GM12875 (cell line): ENCODE measurements around the gene NAA10.
"Not testable (repeated sequence)": the region's sequence is repeated elsewhere in the genome, so short reads cannot be mapped to it uniquely, and the experiment has no call there.

Experiments
- H3K4me3 ChIP-seq: one replicate; pipeline ENCODE4 v1.5.1; 2011; ENCODE audit warnings: low read depth, low read length, control low read depth
- CTCF ChIP-seq: IDR thresholded peaks from 2 replicates; pipeline ENCODE4 v1.5.1; 2011; ENCODE audit warnings: low read depth, mild to moderate bottlenecking, control low read depth, inconsistent platforms, low read length, moderate library complexity, borderline replicate concordance; ENCODE audit not compliant: insufficient read depth

Gene NAA10

GRCh38 chrX:153934762-153935325 lies at the start of gene NAA10:
TSS of gene NAA10 (minus strand) at chrX:153935037. CDS start at chrX:153934904, 133 bp downstream.
- no peak for TF ChIP-seq CTCF
- H3K4me3 ChIP-seq: peak within 1 kb of the TSS; percentile 68

- TF ChIP-seq CTCF: no peak
Measured at GRCh38 chrX:153983321-153983801, 48.5 kb upstream of the NAA10 start.

GRCh38 chrX:153981771-153982533 lies 47.1 kb upstream of the NAA10 start:
- no peak overlapping the region for H3K4me3 ChIP-seq
- no peak for TF ChIP-seq CTCF

More at GRCh38 chrX:153983321-153983801, 48.5 kb upstream of the NAA10 start:
- no peak overlapping the region for H3K4me3 ChIP-seq

- no peak overlapping the region for H3K4me3 ChIP-seq
Measured at GRCh38 chrX:153981231-153981630, 46.4 kb upstream of the NAA10 start.

GRCh38 chrX:153980394-153980793 lies 45.6 kb upstream of the NAA10 start:
- not testable (repeated sequence) for H3K4me3 ChIP-seq

More at GRCh38 chrX:153981231-153981630, 46.4 kb upstream of the NAA10 start:
- TF ChIP-seq CTCF: no peak

- H3K4me3 ChIP-seq: no peak overlapping the region
- TF ChIP-seq CTCF: no peak
Measured at GRCh38 chrX:153974726-153975286, 40.0 kb upstream of the NAA10 start.

GRCh38 chrX:153974003-153974725 lies 39.3 kb upstream of the NAA10 start:
- no peak overlapping the region for H3K4me3 ChIP-seq
- no peak for TF ChIP-seq CTCF
